ENCODE measurements around the gene RAB35. TPM values are rescaled to one million over a fixed set of nuclear protein-coding genes. Genes with fewer than 3 reads are reported as not detected.
A peak's percentile ranks its signal among the peaks of the same experiment; 100 is the strongest.

Gene RAB35
- total and polyA plus RNA-seq, 11 donors, result 15.4 to 46.2 (median 26.4) TPM

GRCh38 chr12:120134307-120134980 lies 17.9 kb upstream of the RAB35 start:
- no peak for ATAC-seq
- Histone ChIP-seq H3K9me3 (no peaks in the 10 kb centered on the region), H3K27me3 (no peaks in the 10 kb centered on the region), H3K4me1 (peaks cover 0 to 27% (median 10%) of the 10 kb centered on the region in 12 donors), H3K27ac (no peak overlapping the region), H3K4me3 (no peak overlapping the region), H3K36me3 (peaks cover 5 to 100% (median 100%) of the 10 kb centered on the region in 9 donors)
- intact Hi-C loops (cut with DNase I), result no loop called here
- no peak for DNase-seq
- 96 to 98% (median 97%) methylated on average over 13 to 20 of the region's 20 CpGs for WGBS, 4 donors
- TF ChIP-seq POLR2A (IDR thresholded peaks at IDR 0.05), result no peak
- no peak for TF ChIP-seq CTCF (IDR thresholded peaks at IDR 0.05)

GRCh38 chr12:120132863-120133385 lies 16.4 kb upstream of the RAB35 start:
- H3K4me3 ChIP-seq, result no peak overlapping the region
- TF ChIP-seq CTCF (IDR thresholded peaks at IDR 0.05), result no peak
- no peak for TF ChIP-seq POLR2A (IDR thresholded peaks at IDR 0.05)
- H3K27ac ChIP-seq, result peak overlapping the region in 9 of 12 donors; percentile 7 to 60 (median 45)
- H3K4me1 ChIP-seq, result peaks cover 0 to 29% (median 10%) of the 10 kb centered on the region in 12 donors
- 64 to 82% (median 75%) methylated on average over 5 to 6 of the region's 6 CpGs for WGBS, 4 donors
- DNase-seq (no peak), ATAC-seq (peak; percentile 51 to 68 (median 52))
- H3K36me3 ChIP-seq, result peaks cover 5 to 100% (median 100%) of the 10 kb centered on the region in 9 donors
- intact Hi-C loops (cut with DNase I), result no loop called here
- H3K27me3 ChIP-seq, result no peaks in the 10 kb centered on the region
- no peaks in the 10 kb centered on the region for H3K9me3 ChIP-seq

GRCh38 chr12:120132054-120132836 lies 15.7 kb upstream of the RAB35 start:
- H3K4me3 ChIP-seq, result no peak overlapping the region
- no peak for DNase-seq
- no peak for ATAC-seq
- peak overlapping the region in 8 of 12 donors; percentile 4 to 60 (median 48) for H3K27ac ChIP-seq
- TF ChIP-seq POLR2A (IDR thresholded peaks at IDR 0.05) (no peak), CTCF (IDR thresholded peaks at IDR 0.05) (no peak)
- 51 to 70% (median 57%) methylated on average over 4 to 9 of the region's 9 CpGs for WGBS, 4 donors
- peaks cover 0 to 29% (median 11%) of the 10 kb centered on the region in 12 donors for H3K4me1 ChIP-seq
- H3K36me3 ChIP-seq, result peaks cover 5 to 100% (median 100%) of the 10 kb centered on the region in 9 donors
- intact Hi-C loops (cut with DNase I), result no loop called here
- H3K27me3 ChIP-seq, result no peaks in the 10 kb centered on the region
- no peaks in the 10 kb centered on the region for H3K9me3 ChIP-seq

GRCh38 chr12:120131116-120131515 lies 14.6 kb upstream of the RAB35 start:
- Histone ChIP-seq H3K4me3 (no peak overlapping the region), H3K27me3 (no peaks in the 10 kb centered on the region), H3K36me3 (peaks cover 5 to 100% (median 97%) of the 10 kb centered on the region in 9 donors), H3K4me1 (peaks cover 0 to 35% (median 15%) of the 10 kb centered on the region in 12 donors), H3K9me3 (no peaks in the 10 kb centered on the region), H3K27ac (no peak overlapping the region)
- TF ChIP-seq POLR2A (IDR thresholded peaks at IDR 0.05) (no peak), CTCF (IDR thresholded peaks at IDR 0.05) (no peak)
- no peak for ATAC-seq
- WGBS, 4 donors, result 96 to 97% (median 97%) methylated on average over 10 to 15 of the region's 15 CpGs
- intact Hi-C loops (cut with DNase I), result no loop called here
- no peak for DNase-seq
